ENCODE measurements around the gene TTC21A. TPM values are rescaled to one million over a fixed set of nuclear protein-coding genes. Genes with fewer than 3 reads are reported as not detected.
A peak's percentile ranks its signal among the peaks of the same experiment; 100 is the strongest.

TTC21A gene
- total RNA-seq, 1 donor from 2014 or later = 16.1 TPM

GRCh38 chr3:39180183-39180545 lies 72.7 kb downstream of the TTC21A start:
- no peak for DNase-seq (ENCODE audit: low spot score, unreplicated experiment)
- H3K27me3 Mint-ChIP-seq = peaks cover 3% of the 10 kb centered on the region
- TF ChIP-seq CTCF (IDR thresholded peaks at IDR 0.05; ENCODE audit: unreplicated experiment) = no peak
- no peaks in the 10 kb centered on the region for H3K36me3 Mint-ChIP-seq (ENCODE audit: insufficient read depth)
- no peaks in the 10 kb centered on the region for H3K9me3 Mint-ChIP-seq (ENCODE audit: low read depth)
- H3K27ac Mint-ChIP-seq = peak overlapping the region; percentile 76
- H3K4me1 Mint-ChIP-seq (ENCODE audit: low read depth) = peaks cover 32% of the 10 kb centered on the region
- H3K4me3 Mint-ChIP-seq (ENCODE audit: low read depth) = peak overlapping the region; percentile 75

- H3K4me3 Mint-ChIP-seq (ENCODE audit: low read depth) = peak overlapping the region; percentile 75
- peak; percentile 81 for DNase-seq (ENCODE audit: low spot score, unreplicated experiment)
- H3K4me1 Mint-ChIP-seq (ENCODE audit: low read depth) = peaks cover 32% of the 10 kb centered on the region
- no peaks in the 10 kb centered on the region for H3K36me3 Mint-ChIP-seq (ENCODE audit: insufficient read depth)
- TF ChIP-seq CTCF (IDR thresholded peaks at IDR 0.05; ENCODE audit: unreplicated experiment) = no peak
- peak overlapping the region; percentile 76 for H3K27ac Mint-ChIP-seq
- peaks cover 3% of the 10 kb centered on the region for H3K27me3 Mint-ChIP-seq
- no peaks in the 10 kb centered on the region for H3K9me3 Mint-ChIP-seq (ENCODE audit: low read depth)
These were observed 73.3 kb downstream of the TTC21A start for GRCh38 chr3:39180546-39181346.

GRCh38 chr3:39181408-39182335 lies 74.2 kb downstream of the TTC21A start:
- peaks cover 3% of the 10 kb centered on the region for H3K27me3 Mint-ChIP-seq
- no peaks in the 10 kb centered on the region for H3K9me3 Mint-ChIP-seq (ENCODE audit: low read depth)
- H3K4me1 Mint-ChIP-seq (ENCODE audit: low read depth) = peaks cover 29% of the 10 kb centered on the region
- no peak for DNase-seq (ENCODE audit: low spot score, unreplicated experiment)
- H3K4me3 Mint-ChIP-seq (ENCODE audit: low read depth) = peak overlapping the region; percentile 45
- H3K36me3 Mint-ChIP-seq (ENCODE audit: insufficient read depth) = no peaks in the 10 kb centered on the region
- peak overlapping the region; percentile 13 for H3K27ac Mint-ChIP-seq
- no peak for TF ChIP-seq CTCF (IDR thresholded peaks at IDR 0.05; ENCODE audit: unreplicated experiment)

GRCh38 chr3:39183211-39184080 lies 76.0 kb downstream of the TTC21A start:
- Mint-ChIP-seq H3K4me3 (ENCODE audit: low read depth) (no peak overlapping the region), H3K9me3 (ENCODE audit: low read depth) (no peaks in the 10 kb centered on the region), H3K27ac (no peak overlapping the region), H3K27me3 (peaks cover 5% of the 10 kb centered on the region), H3K36me3 (ENCODE audit: insufficient read depth) (no peaks in the 10 kb centered on the region), H3K4me1 (ENCODE audit: low read depth) (peaks cover 19% of the 10 kb centered on the region)
- DNase-seq (ENCODE audit: low spot score, unreplicated experiment) = no peak
- no peak for TF ChIP-seq CTCF (IDR thresholded peaks at IDR 0.05; ENCODE audit: unreplicated experiment)
